SK-N-SH treated with all-trans-retinoic acid at 6 μM for 48 hours (cell line): Measurements from ENCODE around the gene ARMC7.

Experiments used
- ATAC-seq: fragments of 200-7000 bp; cut with Tn5 transposase; 3 replicates; pipeline ENCODE4 v1.9.1; 2020; ENCODE audit warnings: mild to moderate bottlenecking, moderate library complexity
- ARNTL ChIP-seq: fragments of 450-650 bp; formaldehyde crosslinking; IDR thresholded peaks from 2 replicates; pipeline ENCODE4 v1.5.0; 2020; ENCODE audit warnings: low read depth, mild to moderate bottlenecking, moderate library complexity, borderline replicate concordance
- BACH2 ChIP-seq: fragments of 250-450 bp; sonication (Bioruptor Pico); IDR thresholded peaks from 2 replicates; pipeline ENCODE4 v1.9.0; 2021; ENCODE audit warnings: mild to moderate bottlenecking, borderline replicate concordance
- CREB5 ChIP-seq: fragments of 250-450 bp; sonication (Bioruptor Pico); IDR thresholded peaks from 2 replicates; pipeline ENCODE4 v1.5.1; 2020; ENCODE audit warnings: low read depth, mild to moderate bottlenecking, moderate library complexity
- CSDC2 ChIP-seq: fragments of 250-450 bp; sonication (Bioruptor Pico); IDR thresholded peaks from 2 replicates; pipeline ENCODE4 v1.5.0; 2020; ENCODE audit warnings: mild to moderate bottlenecking, moderate library complexity
- CSRNP3 ChIP-seq: fragments of 250-450 bp; sonication (Bioruptor Pico); IDR thresholded peaks from 2 replicates; pipeline ENCODE4 v1.5.1; 2021; ENCODE audit warnings: mild to moderate bottlenecking, moderate library complexity
- ESRRG ChIP-seq: fragments of 250-450 bp; sonication (Bioruptor Pico); IDR thresholded peaks from 2 replicates; pipeline ENCODE4 v1.6.1; 2021; ENCODE audit warnings: mild to moderate bottlenecking
- GLIS3 ChIP-seq: fragments of 250-450 bp; sonication (Bioruptor Pico); IDR thresholded peaks from 2 replicates; pipeline ENCODE4 v1.5.0; 2020; ENCODE audit warnings: mild to moderate bottlenecking, moderate library complexity
- ISL1 ChIP-seq: fragments of 250-450 bp; sonication (Bioruptor Pico); IDR thresholded peaks from 2 replicates; pipeline ENCODE4 v2.1.2; 2022; ENCODE audit warnings: mild to moderate bottlenecking, moderate library complexity
- OSR1 ChIP-seq: fragments of 250-450 bp; sonication (Bioruptor Pico); IDR thresholded peaks from 2 replicates; pipeline ENCODE4 v1.8.0; 2022; ENCODE audit warnings: moderate library complexity, mild to moderate bottlenecking, inconsistent platforms
- POU6F1 ChIP-seq: fragments of 250-450 bp; sonication (Bioruptor Pico); IDR thresholded peaks from 2 replicates; pipeline ENCODE4 v1.8.0; 2021; ENCODE audit warnings: low read depth, mild to moderate bottlenecking, moderate library complexity, borderline replicate concordance
- PPARA ChIP-seq: fragments of 250-450 bp; sonication (Bioruptor Pico); IDR thresholded peaks from 2 replicates; pipeline ENCODE4 v1.5.0; 2020; ENCODE audit warnings: mild to moderate bottlenecking, borderline replicate concordance
- RARB ChIP-seq: fragments of 250-450 bp; sonication (Bioruptor Pico); IDR thresholded peaks from 2 replicates; pipeline ENCODE4 v1.8.0; 2021; ENCODE audit warnings: mild to moderate bottlenecking, moderate library complexity
- SNAI2 ChIP-seq: fragments of 250-450 bp; sonication (Bioruptor Pico); IDR thresholded peaks from 2 replicates; pipeline ENCODE4 v1.5.0; 2020; ENCODE audit warnings: mild to moderate bottlenecking, moderate library complexity
- TCF4 ChIP-seq: fragments of 250-450 bp; sonication (Bioruptor Pico); IDR thresholded peaks from 2 replicates; pipeline ENCODE4 v1.8.0; 2021; ENCODE audit warnings: mild to moderate bottlenecking, moderate library complexity, borderline replicate concordance
- TOX ChIP-seq: fragments of 250-450 bp; sonication (Bioruptor Pico); IDR thresholded peaks from 2 replicates; pipeline ENCODE4 v1.8.0; 2021; ENCODE audit warnings: mild to moderate bottlenecking, moderate library complexity, borderline replicate concordance
- TSHZ2 ChIP-seq: fragments of 250-450 bp; sonication (Bioruptor Pico); IDR thresholded peaks from 2 replicates; pipeline ENCODE4 v1.5.0; 2020; ENCODE audit warnings: mild to moderate bottlenecking, moderate library complexity
- ZC3H10 ChIP-seq: fragments of 250-450 bp; sonication (Bioruptor Pico); IDR thresholded peaks from 2 replicates; pipeline ENCODE4 v1.5.1; 2021; ENCODE audit warnings: mild to moderate bottlenecking, moderate library complexity
- ZFP3 ChIP-seq: fragments of 250-450 bp; sonication (Bioruptor Pico); IDR thresholded peaks from 2 replicates; pipeline ENCODE4 v1.5.0; 2020; ENCODE audit warnings: mild to moderate bottlenecking, moderate library complexity
- ZFP30 ChIP-seq: fragments of 450-650 bp; formaldehyde crosslinking; IDR thresholded peaks from 2 replicates; pipeline ENCODE4 v1.5.0; 2022; ENCODE audit warnings: mild to moderate bottlenecking, moderate library complexity
- ZNF565 ChIP-seq: fragments of 450-650 bp; formaldehyde crosslinking; conservative IDR thresholded peaks from 2 replicates; pipeline ENCODE4 v1.5.0; 2020; ENCODE audit warnings: low read depth, mild to moderate bottlenecking, moderate library complexity
- ZNF70 ChIP-seq: fragments of 450-650 bp; formaldehyde crosslinking; IDR thresholded peaks from 2 replicates; pipeline ENCODE4 v1.5.0; 2020; ENCODE audit warnings: mild to moderate bottlenecking, moderate library complexity
- ZNF8 ChIP-seq: fragments of 450-650 bp; formaldehyde crosslinking; IDR thresholded peaks from 2 replicates; pipeline ENCODE4 v1.5.0; 2020; ENCODE audit warnings: mild to moderate bottlenecking, moderate library complexity

ARMC7 gene

DNA sequence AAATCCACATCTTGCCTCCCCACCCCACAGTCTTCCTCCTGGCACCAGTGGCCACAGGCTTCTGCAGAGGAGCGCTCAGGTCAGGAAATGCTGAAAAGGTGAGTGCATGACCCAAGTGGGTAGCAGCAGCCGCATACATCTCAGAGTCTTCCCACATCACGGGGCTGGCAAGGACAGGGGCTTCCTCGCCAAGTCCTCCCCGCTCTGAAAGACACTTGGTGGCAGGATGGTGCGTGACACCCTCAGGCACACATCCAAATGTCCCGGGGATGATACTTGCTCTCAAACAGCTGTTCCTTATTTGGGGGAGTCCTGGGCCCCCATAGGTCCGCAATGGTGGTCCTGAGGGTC is 30.8 kb upstream of the ARMC7 start:
- peak; percentile 58 for ATAC-seq
- TF ChIP-seq OSR1 (CRISPR knock-in tag), result no peak
- TF ChIP-seq TCF4, result no peak
- no peak for TF ChIP-seq TOX (CRISPR knock-in tag)
- no peak for TF ChIP-seq ZNF565 (CRISPR knock-in tag)
- TF ChIP-seq POU6F1 (CRISPR knock-in tag), result no peak
- no peak for TF ChIP-seq TSHZ2 (CRISPR knock-in tag)
- TF ChIP-seq ESRRG (CRISPR knock-in tag), result no peak
- TF ChIP-seq GLIS3 (CRISPR knock-in tag), result no peak
- no peak for TF ChIP-seq BACH2 (CRISPR knock-in tag)
- no peak for TF ChIP-seq CSRNP3
- no peak for TF ChIP-seq ISL1
- no peak for TF ChIP-seq RARB (CRISPR knock-in tag)
- TF ChIP-seq ZNF8 (CRISPR knock-in tag), result no peak
- TF ChIP-seq CREB5 (CRISPR knock-in tag), result no peak
- TF ChIP-seq PPARA (CRISPR knock-in tag), result no peak
- no peak for TF ChIP-seq ZFP30
- TF ChIP-seq SNAI2, result no peak
- TF ChIP-seq ZNF70, result no peak
- no peak for TF ChIP-seq ZC3H10 (CRISPR knock-in tag)
- no peak for TF ChIP-seq ZFP3 (CRISPR knock-in tag)
- TF ChIP-seq, all 23 proteins: peak for 0

DNA sequence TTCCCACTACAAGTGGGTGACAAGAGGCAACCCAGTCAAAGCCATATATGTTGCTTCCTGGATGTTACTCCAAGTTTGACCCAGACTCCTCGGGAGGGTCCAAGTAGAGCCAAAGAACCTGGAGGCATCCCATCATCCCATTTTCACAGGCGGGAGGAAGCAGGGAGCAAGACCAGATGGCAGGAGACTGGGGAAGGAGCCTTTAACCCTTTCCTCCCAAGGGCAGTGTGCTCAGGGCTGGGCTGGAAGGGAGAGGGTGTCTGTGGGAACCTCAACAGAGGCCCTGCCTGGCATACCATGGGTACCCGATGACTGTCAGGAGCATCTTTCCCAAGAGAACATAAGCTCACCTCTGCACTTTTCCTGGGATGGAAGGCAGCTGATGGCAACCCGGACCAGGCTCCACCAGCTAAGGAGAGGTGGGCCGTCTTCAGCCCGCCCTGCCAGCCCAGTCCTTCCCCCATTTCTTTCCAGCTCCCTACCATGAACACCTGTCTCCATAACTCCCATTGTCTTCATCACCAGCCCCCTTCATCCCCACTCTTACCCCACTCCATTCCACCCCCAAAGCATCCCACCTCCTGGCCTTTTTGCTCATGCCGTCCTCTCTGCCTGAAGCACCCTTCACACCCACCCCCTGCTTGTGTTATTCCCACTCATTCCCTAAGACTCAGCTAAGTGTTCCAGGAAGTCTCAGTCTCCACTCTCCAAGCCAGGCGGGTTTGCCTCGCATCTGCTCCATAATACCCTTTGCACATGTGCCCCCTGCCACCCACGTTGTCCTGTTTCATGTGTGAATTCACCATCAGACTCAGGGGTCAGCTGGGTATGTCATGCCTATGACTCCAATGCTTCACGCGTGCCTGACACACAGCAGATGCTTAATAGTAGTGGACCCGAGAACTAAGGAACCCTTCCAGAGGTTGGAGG is 27.9 kb upstream of the ARMC7 start:
- TF ChIP-seq ZNF565 (CRISPR knock-in tag), result no peak
- TF ChIP-seq ZC3H10 (CRISPR knock-in tag), result no peak
- no peak for TF ChIP-seq CSDC2 (CRISPR knock-in tag)
- TF ChIP-seq TOX (CRISPR knock-in tag), result no peak
- no peak for TF ChIP-seq RARB (CRISPR knock-in tag)
- no peak for TF ChIP-seq ESRRG (CRISPR knock-in tag)
- TF ChIP-seq ARNTL (CRISPR knock-in tag), result no peak
- TF ChIP-seq CREB5 (CRISPR knock-in tag), result no peak
- TF ChIP-seq OSR1 (CRISPR knock-in tag), result no peak
- no peak for TF ChIP-seq GLIS3 (CRISPR knock-in tag)
- TF ChIP-seq PPARA (CRISPR knock-in tag), result no peak
- ATAC-seq, result no peak
